Esophagus mucosa (tissue), 1 donor: ENCODE results near the gene ABHD4. TPM values are rescaled to one million over a fixed set of nuclear protein-coding genes. Genes with fewer than 3 reads are reported as not detected.
"Not testable (repeated sequence)": the region's sequence is repeated elsewhere in the genome, so short reads cannot be mapped to it uniquely, and the experiment has no call there.

Source experiments
- ATAC-seq: fragments of 200-7000 bp; cut with Tn5 transposase; one replicate; pipeline ENCODE4 v1.9.1; 2020
- total RNA-seq: library from RNA; stranded (reverse); gene quantifications from one replicate; pipeline ENCODE4 v1.2.4, GENCODE V29; 2023
- donor health status: DM: yes; HTN: yes; CAD: no.

Gene ABHD4, protein sequence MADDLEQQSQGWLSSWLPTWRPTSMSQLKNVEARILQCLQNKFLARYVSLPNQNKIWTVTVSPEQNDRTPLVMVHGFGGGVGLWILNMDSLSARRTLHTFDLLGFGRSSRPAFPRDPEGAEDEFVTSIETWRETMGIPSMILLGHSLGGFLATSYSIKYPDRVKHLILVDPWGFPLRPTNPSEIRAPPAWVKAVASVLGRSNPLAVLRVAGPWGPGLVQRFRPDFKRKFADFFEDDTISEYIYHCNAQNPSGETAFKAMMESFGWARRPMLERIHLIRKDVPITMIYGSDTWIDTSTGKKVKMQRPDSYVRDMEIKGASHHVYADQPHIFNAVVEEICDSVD
- total RNA-seq: 31.0 TPM

- ATAC-seq: peak; percentile 92
These were observed at the start of gene ABHD4 for GRCh38 chr14:22598099-22598895. Gene ABHD4 (plus strand): TSS chr14:22598300. CDS start chr14:22598307, 7 bp downstream.

DNA sequence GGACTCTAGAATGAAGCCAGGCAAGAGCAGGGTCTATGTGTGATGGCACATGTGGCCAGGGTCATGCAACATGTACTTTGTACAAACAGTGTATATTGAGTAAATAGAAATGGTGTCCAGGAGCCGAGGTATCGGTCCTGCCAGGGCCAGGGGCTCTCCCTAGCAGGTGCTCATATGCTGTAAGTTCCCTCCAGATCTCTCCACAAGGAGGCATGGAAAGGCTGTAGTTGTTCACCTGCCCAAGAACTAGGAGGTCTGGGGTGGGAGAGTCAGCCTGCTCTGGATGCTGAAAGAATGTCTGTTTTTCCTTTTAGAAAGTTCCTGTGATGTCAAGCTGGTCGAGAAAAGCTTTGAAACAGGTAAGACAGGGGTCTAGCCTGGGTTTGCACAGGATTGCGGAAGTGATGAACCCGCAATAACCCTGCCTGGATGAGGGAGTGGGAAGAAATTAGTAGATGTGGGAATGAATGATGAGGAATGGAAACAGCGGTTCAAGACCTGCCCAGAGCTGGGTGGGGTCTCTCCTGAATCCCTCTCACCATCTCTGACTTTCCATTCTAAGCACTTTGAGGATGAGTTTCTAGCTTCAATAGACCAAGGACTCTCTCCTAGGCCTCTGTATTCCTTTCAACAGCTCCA is 48.7 kb upstream of the ABHD4 start:
- ATAC-seq: no peak

- ATAC-seq: no peak
These were observed 48.0 kb upstream of the ABHD4 start for GRCh38 chr14:22549981-22550673.

DNA sequence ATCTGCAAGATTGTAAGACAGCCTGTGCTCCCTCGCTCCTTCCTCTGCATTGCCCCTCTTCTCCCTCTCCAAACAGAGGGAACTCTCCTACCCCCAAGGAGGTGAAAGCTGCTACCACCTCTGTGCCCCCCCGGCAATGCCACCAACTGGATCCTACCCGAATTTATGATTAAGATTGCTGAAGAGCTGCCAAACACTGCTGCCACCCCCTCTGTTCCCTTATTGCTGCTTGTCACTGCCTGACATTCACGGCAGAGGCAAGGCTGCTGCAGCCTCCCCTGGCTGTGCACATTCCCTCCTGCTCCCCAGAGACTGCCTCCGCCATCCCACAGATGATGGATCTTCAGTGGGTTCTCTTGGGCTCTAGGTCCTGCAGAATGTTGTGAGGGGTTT is 46.5 kb upstream of the ABHD4 start:
- no peak for ATAC-seq

GRCh38 chr14:22552001-22552826 is 45.9 kb upstream of the ABHD4 start:
- ATAC-seq: no peak

- no peak for ATAC-seq
These were observed 45.3 kb upstream of the ABHD4 start for GRCh38 chr14:22552827-22553076.

GRCh38 chr14:22553445-22553844 is 44.7 kb upstream of the ABHD4 start:
- no peak for ATAC-seq

DNA sequence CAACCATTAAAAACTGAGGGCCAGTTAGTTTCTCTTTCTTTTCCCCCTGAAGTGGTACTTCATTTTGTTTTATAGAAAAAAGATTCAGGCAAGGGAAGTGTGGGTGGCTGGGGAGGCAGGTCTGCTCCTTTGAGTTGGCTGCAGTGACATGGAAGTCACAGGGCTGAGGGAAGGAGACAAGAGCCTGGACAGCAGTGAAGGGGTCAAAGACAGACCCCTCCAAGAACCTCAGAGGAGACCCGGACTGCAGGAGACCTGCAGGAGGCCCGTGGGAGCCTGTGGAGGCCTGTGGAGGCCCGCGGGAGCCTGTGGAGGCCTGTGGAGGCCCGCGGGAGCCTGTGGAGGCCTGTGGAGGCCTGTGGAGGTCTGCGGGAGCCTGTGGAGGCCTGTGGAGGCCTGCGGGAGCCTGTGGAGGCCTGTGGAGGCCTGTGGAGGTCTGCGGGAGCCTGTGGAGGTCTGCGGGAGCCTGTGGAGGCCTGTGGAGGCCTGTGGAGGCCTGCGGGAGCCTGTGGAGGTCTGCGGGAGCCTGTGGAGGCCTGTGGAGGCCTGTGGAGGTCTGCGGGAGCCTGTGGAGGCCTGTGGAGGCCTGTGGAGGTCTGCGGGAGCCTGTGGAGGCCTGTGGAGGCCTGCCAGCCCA is 44.1 kb upstream of the ABHD4 start:
- not testable (repeated sequence) for ATAC-seq

DNA sequence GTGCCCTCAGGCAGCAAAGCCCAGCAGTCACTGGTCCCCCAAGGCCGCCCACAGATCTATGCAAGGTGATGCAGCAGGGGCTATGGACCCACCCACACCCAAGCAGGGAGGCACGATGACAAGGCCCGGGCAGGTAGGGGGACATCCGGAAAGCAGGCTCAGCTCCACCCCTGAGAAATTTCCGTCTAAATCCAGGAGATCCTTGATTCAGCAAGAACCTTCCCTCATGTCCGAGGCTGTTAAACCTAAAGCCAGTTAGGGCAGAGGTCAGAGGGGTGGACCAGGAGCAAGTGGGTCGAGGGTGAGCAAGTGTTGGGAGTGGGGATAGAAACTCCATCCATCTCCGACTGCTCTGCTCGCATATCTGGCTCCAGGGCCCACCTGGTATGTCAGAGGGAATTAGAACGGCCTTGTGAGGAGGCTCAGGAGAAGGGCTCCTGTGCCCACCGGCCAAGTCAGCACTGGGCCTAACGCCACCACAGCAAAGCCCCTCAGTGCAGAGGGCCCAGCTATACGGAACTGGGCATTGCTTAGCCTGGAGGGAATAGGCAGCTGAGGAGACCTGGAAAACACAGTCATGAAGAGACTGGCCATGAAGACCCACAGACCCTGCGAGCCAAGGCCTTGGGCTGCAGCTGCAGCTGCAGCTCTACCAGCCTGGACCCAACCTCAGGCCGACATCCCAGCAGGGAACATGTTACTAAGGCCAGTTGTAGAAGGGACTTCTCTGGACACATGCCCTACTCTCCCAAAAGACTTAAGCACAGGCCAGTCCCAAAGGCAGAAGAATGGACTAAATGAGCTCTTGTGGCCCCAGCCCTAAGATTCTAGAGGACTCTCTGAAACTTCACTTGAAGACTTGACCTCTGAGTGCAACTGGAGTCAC is 43.4 kb upstream of the ABHD4 start:
- ATAC-seq: no peak

GRCh38 chr14:22555384-22556011 is 42.6 kb upstream of the ABHD4 start:
- ATAC-seq: no peak

GRCh38 chr14:22556021-22556989 is 41.8 kb upstream of the ABHD4 start:
- ATAC-seq: peak; percentile 67

- peak; percentile 73 for ATAC-seq
These were observed 41.0 kb upstream of the ABHD4 start for GRCh38 chr14:22556990-22557623.

DNA sequence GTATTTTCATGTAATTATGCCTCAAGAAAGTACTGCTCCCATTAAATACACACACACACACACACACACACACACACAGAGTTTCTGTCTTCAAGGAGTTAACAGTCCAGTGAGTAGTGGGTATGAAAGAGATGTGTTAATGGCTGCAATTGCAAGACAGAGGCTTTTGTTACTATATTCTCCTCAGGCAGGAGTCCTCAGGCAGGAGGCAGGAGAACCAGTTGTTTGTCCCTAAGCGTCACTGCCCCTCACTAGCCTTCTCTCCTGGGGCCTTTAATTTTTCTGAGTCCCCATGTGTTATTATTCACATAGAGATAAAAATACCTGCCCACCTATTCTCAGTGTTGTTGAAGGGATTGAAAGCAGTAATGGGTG is 40.3 kb upstream of the ABHD4 start:
- no peak for ATAC-seq

- ATAC-seq: no peak
These were observed 39.7 kb upstream of the ABHD4 start for GRCh38 chr14:22558221-22558913.

DNA sequence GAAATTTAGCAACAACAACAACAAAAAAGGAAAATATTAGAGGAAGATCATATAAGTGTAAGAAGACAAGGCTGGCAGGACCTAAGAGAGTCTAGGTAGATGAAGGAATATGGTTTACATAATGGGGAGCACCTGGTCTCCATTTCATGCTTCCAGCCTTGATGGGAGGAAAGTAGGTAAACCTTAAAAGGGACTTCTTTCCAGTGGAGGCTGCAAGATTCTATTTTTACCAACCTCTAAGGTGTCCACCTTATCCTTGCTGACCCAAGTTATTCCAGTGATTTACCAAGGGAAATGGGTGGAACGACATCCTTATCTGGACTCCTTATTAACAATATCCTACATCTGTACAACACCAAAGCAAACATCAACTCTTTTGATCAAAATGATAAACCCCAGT is 39.1 kb upstream of the ABHD4 start:
- no peak for ATAC-seq

DNA sequence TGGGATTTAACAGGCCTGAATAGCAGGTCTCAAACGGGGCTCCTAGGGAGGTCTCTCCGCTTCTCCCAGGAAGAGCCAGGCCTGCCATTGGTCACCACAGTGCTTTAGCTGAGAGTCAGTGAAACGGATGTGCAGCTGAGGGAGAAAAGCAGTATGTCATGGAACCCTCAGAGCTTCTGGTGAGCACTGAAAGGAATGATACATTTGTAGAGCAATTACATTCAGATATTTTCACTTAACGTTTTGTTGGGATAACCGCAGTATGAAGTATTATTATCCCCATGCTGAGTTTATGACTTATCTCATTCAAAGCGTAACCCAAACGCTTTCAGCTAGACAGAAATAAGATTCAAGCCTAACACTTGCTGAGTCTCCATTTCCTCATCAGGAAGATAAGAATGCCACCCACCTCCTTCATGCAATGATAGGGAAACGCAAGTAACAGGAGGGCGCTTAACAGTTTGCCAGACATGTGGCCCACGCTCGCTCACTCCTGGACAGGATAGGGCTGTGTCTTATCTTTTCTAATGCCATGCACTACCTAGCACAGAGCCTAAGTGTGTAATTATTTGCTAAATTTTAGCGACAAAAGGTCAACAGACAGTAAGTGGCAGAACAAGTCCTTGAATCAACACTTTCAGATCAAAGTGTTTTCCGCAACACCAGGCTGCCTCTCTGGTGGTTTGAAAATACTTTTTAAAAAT is 37.3 kb upstream of the ABHD4 start:
- ATAC-seq: no peak

DNA sequence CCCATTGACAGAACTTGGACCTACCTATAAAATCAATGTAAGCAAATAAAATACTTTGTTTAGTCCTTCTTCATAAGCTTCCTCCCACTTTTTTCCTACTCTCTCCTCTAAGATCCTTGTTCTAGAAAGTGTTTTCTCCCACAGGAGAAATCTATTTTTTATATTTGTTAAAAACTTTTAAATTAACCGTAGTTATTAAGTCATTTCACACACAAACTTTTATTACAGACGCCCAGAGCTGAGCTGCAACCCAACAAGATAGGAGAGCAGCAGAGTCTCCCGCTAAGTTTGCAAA is 36.8 kb upstream of the ABHD4 start:
- no peak for ATAC-seq
